H1 (cell line): ENCODE data around the gene CWC27. TPM values are rescaled to one million over a fixed set of nuclear protein-coding genes. Genes with fewer than 3 reads are reported as not detected.

Experiments used
- CEBPB ChIP-seq: IDR thresholded peaks from 2 replicates; pipeline ENCODE4 v1.6.1; 2012; ENCODE audit warnings: low read depth, low read length
- EP300 ChIP-seq, 2 experiments: IDR thresholded peaks; 1 replicate in 1 of 2; 2 replicates in 1 of 2; pipeline ENCODE4 v1.6.1; 2011 to 2012; ENCODE audit warnings: low read depth in 2 of 2, low read length in 2 of 2, mild to moderate bottlenecking in 2 of 2, borderline replicate concordance in 1 of 2, inconsistent platforms in 1 of 2, moderate library complexity in 1 of 2
- HDAC6 ChIP-seq: IDR thresholded peaks from one replicate; pipeline ENCODE4 v1.7.1; 2012; ENCODE audit warnings: low read depth, mild to moderate bottlenecking, inconsistent platforms, low read length, moderate library complexity
- KDM1A ChIP-seq: fragments of 200-600, 300-600 bp; sonication (generic); IDR thresholded peaks from 2 replicates; pipeline ENCODE4 v1.7.1; 2016; ENCODE audit warnings: mild to moderate bottlenecking, low read length, borderline replicate concordance
- POLR2AphosphoS5 ChIP-seq: IDR thresholded peaks from 2 replicates; pipeline ENCODE4 v1.6.1; 2011; ENCODE audit warnings: low read depth, low read length
- YY1 ChIP-seq: IDR thresholded peaks from 2 replicates; pipeline ENCODE4 v1.6.1; 2011; ENCODE audit warnings: low read depth, mild to moderate bottlenecking, low read length
- polyA plus RNA-seq, 7 experiments: library from polyadenylated mRNA; depleted of rRNA in 3 of 7; stranded (reverse) in 5 of 7; unstranded in 2 of 7; fragments of >200 nt in 5 of 7; fragments of 200-250 nt in 2 of 7; gene quantifications; 1 replicate in 5 of 7; 2 replicates in 1 of 7; 4 replicates in 1 of 7; pipeline versions ENCODE4 v1.2.1 to v1.2.3, GENCODE V29; 2011 to 2013; ENCODE audit warnings: missing spikeins in 2 of 7, mixed read lengths in 2 of 7
- total RNA-seq: library from RNA; stranded (reverse); fragmentation: NEBNext Ultra II Directional; extraction: Animal tissue kit (Norgen Biotek cat#: 25700); gene quantifications from 2 replicates; pipeline ENCODE4 v1.2.1, GENCODE V29; 2021

The CWC27 gene
- total and polyA plus RNA-seq, 2 of the 8 experiments (the other 6 are each of a cell fraction or from before 2014, with no cell fraction given): 24.9 to 43.4 TPM

- TF ChIP-seq KDM1A: no peak
- TF ChIP-seq POLR2AphosphoS5: no peak
- TF ChIP-seq HDAC6: no peak
- TF ChIP-seq EP300 (IDR thresholded peaks at IDR 0.05; ENCODE audit: borderline replicate concordance in 1 of 2, low read depth in 2 of 2, low read length in 2 of 2): no peak
- TF ChIP-seq CEBPB: no peak
- no peak for TF ChIP-seq YY1
- TF ChIP-seq, all 59 proteins: peak for 2
Measured at GRCh38 chr5:64958757-64959391, 190.1 kb downstream of the CWC27 start (continued).
